ENCODE measurements around the gene ACSS1. TPM values are rescaled to one million over a fixed set of nuclear protein-coding genes. Genes with fewer than 3 reads are reported as not detected.
A peak's percentile ranks its signal among the peaks of the same experiment; 100 is the strongest.

The ACSS1 gene
- total and polyA plus RNA-seq, 2 donors from 2014 or later, result 30.6 to 72.3 TPM

DNA sequence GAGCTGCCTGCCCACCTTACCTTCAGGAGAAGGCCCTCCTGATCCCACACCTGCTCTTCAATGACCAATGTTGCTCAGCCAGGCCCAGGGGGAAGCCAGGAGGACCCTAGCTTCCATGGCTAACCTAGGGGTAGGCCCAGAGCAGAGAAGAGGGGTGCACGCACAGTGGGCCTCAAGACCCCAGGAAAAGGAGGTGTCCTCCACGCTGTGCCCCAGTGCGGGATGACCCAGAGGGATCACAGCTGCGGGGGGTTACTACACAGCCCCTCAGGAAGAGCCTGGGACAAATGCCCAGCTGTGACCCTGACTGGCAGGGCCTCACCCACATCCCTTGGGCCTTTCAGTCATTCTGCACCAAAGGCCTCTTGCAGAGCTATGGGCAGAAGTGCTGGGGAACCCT lies 33.8 kb downstream of the ACSS1 start:
- Histone ChIP-seq H3K36me3 (ENCODE audit: control insufficient read depth in 2 of 3, insufficient read depth in 3 of 3, low read length in 3 of 3) (peaks cover 0 to 37% (median 5%) of the 10 kb centered on the region in 3 donors), H3K27ac (ENCODE audit: low read depth in 2 of 2, low read length in 2 of 2) (no peak overlapping the region), H3K9ac (ENCODE audit: low read length in 3 of 3) (peak overlapping the region in 1 of 3 donors; percentile 20), H3K4me1 (ENCODE audit: control insufficient read depth in 2 of 3, insufficient read depth in 2 of 3, low read depth in 1 of 3, low read length in 3 of 3) (peaks cover 0 to 34% (median 16%) of the 10 kb centered on the region in 3 donors), H3K9me3 (ENCODE audit: control insufficient read depth in 2 of 3, insufficient read depth in 1 of 3, low read length in 3 of 3) (no peaks in the 10 kb centered on the region), H3K27me3 (ENCODE audit: control insufficient read depth, insufficient read depth, low read length) (no peaks in the 10 kb centered on the region), H3K4me3 (ENCODE audit: low read length in 3 of 3) (no peak overlapping the region)
- TF ChIP-seq, protein P1, sequence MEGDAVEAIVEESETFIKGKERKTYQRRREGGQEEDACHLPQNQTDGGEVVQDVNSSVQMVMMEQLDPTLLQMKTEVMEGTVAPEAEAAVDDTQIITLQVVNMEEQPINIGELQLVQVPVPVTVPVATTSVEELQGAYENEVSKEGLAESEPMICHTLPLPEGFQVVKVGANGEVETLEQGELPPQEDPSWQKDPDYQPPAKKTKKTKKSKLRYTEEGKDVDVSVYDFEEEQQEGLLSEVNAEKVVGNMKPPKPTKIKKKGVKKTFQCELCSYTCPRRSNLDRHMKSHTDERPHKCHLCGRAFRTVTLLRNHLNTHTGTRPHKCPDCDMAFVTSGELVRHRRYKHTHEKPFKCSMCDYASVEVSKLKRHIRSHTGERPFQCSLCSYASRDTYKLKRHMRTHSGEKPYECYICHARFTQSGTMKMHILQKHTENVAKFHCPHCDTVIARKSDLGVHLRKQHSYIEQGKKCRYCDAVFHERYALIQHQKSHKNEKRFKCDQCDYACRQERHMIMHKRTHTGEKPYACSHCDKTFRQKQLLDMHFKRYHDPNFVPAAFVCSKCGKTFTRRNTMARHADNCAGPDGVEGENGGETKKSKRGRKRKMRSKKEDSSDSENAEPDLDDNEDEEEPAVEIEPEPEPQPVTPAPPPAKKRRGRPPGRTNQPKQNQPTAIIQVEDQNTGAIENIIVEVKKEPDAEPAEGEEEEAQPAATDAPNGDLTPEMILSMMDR (IDR thresholded peaks at IDR 0.05; ENCODE audit: borderline replicate concordance, extremely low read depth, insufficient read depth), result no peak
- FAIRE-seq (no peak), DNase-seq (peak in 2 of 5 donors; percentile 22 to 38)
- intact Hi-C loops (cut with DNase I), result no loop called here

- H3K9me3 ChIP-seq (ENCODE audit: control insufficient read depth in 2 of 3, insufficient read depth in 1 of 3, low read length in 3 of 3), result no peaks in the 10 kb centered on the region
- peak overlapping the region in 1 of 2 donors; percentile 49 for H3K27ac ChIP-seq (ENCODE audit: low read depth in 2 of 2, low read length in 2 of 2)
- DNase-seq, result peak in 2 of 5 donors; percentile 21 to 44
- H3K4me3 ChIP-seq (ENCODE audit: low read length in 3 of 3), result no peak overlapping the region
- intact Hi-C loops (cut with DNase I), result no loop called here
- FAIRE-seq, result no peak
- H3K4me1 ChIP-seq (ENCODE audit: control insufficient read depth in 2 of 3, insufficient read depth in 2 of 3, low read depth in 1 of 3, low read length in 3 of 3), result peaks cover 0 to 34% (median 16%) of the 10 kb centered on the region in 3 donors
- H3K36me3 ChIP-seq (ENCODE audit: control insufficient read depth in 2 of 3, insufficient read depth in 3 of 3, low read length in 3 of 3), result peaks cover 0 to 44% (median 11%) of the 10 kb centered on the region in 3 donors
- no peaks in the 10 kb centered on the region for H3K27me3 ChIP-seq (ENCODE audit: control insufficient read depth, insufficient read depth, low read length)
- no peak overlapping the region for H3K9ac ChIP-seq (ENCODE audit: low read length in 3 of 3)
- TF ChIP-seq, protein P1 (IDR thresholded peaks at IDR 0.05; ENCODE audit: borderline replicate concordance, extremely low read depth, insufficient read depth), result no peak
Observed at GRCh38 chr20:25023356-25023755, 34.6 kb downstream of the ACSS1 start.

- intact Hi-C loops (cut with DNase I), result no loop called here
- peaks cover 0 to 39% (median 17%) of the 10 kb centered on the region in 3 donors for H3K4me1 ChIP-seq (ENCODE audit: control insufficient read depth in 2 of 3, insufficient read depth in 2 of 3, low read depth in 1 of 3, low read length in 3 of 3)
- peaks cover 0 to 45% (median 15%) of the 10 kb centered on the region in 3 donors for H3K36me3 ChIP-seq (ENCODE audit: control insufficient read depth in 2 of 3, insufficient read depth in 3 of 3, low read length in 3 of 3)
- H3K4me3 ChIP-seq (ENCODE audit: low read length in 3 of 3), result no peak overlapping the region
- FAIRE-seq, result no peak
- no peaks in the 10 kb centered on the region for H3K9me3 ChIP-seq (ENCODE audit: control insufficient read depth in 2 of 3, insufficient read depth in 1 of 3, low read length in 3 of 3)
- TF ChIP-seq, protein P1 (IDR thresholded peaks at IDR 0.05; ENCODE audit: borderline replicate concordance, extremely low read depth, insufficient read depth), result no peak
- DNase-seq, result peak in 3 of 5 donors; percentile 34 to 94 (median 37)
- H3K27me3 ChIP-seq (ENCODE audit: control insufficient read depth, insufficient read depth, low read length), result no peaks in the 10 kb centered on the region
- no peak overlapping the region for H3K9ac ChIP-seq (ENCODE audit: low read length in 3 of 3)
- peak overlapping the region; percentile 49 to 62 for H3K27ac ChIP-seq (ENCODE audit: low read depth in 2 of 2, low read length in 2 of 2)
Observed at GRCh38 chr20:25022680-25023079, 35.3 kb downstream of the ACSS1 start.

DNA sequence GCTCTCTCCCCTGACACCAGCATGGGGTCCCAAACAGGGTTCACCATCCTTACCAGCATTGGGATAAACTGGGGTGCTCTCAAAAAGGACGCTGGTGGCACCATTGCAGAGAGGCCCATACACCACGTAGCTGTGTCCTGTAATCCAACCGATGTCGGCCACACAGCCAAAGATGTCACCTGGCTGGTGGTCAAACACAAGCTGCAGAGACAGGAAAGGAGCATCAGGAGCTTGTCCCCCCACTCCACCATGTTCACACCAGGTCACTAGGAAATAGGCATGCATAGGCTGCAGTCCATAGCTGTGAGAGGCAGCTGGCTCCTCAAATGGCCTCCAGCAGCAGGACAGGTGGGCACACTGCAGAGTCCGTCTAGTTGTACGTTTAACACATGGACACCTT lies 36.6 kb downstream of the ACSS1 start:
- Histone ChIP-seq H3K27ac (ENCODE audit: low read depth in 2 of 2, low read length in 2 of 2) (no peak overlapping the region), H3K27me3 (ENCODE audit: control insufficient read depth, insufficient read depth, low read length) (no peaks in the 10 kb centered on the region), H3K36me3 (ENCODE audit: control insufficient read depth in 2 of 3, insufficient read depth in 3 of 3, low read length in 3 of 3) (peaks cover 0 to 56% (median 14%) of the 10 kb centered on the region in 3 donors), H3K4me3 (ENCODE audit: low read length in 3 of 3) (no peak overlapping the region), H3K9ac (ENCODE audit: low read length in 3 of 3) (no peak overlapping the region), H3K9me3 (ENCODE audit: control insufficient read depth in 2 of 3, insufficient read depth in 1 of 3, low read length in 3 of 3) (no peaks in the 10 kb centered on the region), H3K4me1 (ENCODE audit: control insufficient read depth in 2 of 3, insufficient read depth in 2 of 3, low read depth in 1 of 3, low read length in 3 of 3) (peaks cover 0 to 35% (median 18%) of the 10 kb centered on the region in 3 donors)
- intact Hi-C loops (cut with DNase I), result no loop called here
- TF ChIP-seq, protein P1 (IDR thresholded peaks at IDR 0.05; ENCODE audit: borderline replicate concordance, extremely low read depth, insufficient read depth), result no peak
- FAIRE-seq (no peak), DNase-seq (peak in 1 of 5 donors; percentile 29)

Data from kidney (tissue), 14 donors.